Right lung (tissue), 5 donors: ENCODE results near the gene WNT6. TPM values are rescaled to one million over a fixed set of nuclear protein-coding genes. Genes with fewer than 3 reads are reported as not detected.

Experiments used
- DNase-seq, 2 donors: peaks; one replicate each; pipeline ENCODE4 v3.0.0-alpha.2; 2013
- polyA plus RNA-seq, 5 donors: library from polyadenylated mRNA; unstranded; fragments of 120-200 nt; gene quantifications; one replicate each; pipeline versions ENCODE4 v1.2.1 to v1.2.3, GENCODE V29; 2013; ENCODE audit warnings: inconsistent platforms in 1 of 5, low replicate concordance in 1 of 5; ENCODE audit not compliant: insufficient read length in 5 of 5, insufficient read depth in 1 of 5

The WNT6 gene
- polyA plus RNA-seq, 5 donors, result 0.10 TPM; not detected in 4

DNA sequence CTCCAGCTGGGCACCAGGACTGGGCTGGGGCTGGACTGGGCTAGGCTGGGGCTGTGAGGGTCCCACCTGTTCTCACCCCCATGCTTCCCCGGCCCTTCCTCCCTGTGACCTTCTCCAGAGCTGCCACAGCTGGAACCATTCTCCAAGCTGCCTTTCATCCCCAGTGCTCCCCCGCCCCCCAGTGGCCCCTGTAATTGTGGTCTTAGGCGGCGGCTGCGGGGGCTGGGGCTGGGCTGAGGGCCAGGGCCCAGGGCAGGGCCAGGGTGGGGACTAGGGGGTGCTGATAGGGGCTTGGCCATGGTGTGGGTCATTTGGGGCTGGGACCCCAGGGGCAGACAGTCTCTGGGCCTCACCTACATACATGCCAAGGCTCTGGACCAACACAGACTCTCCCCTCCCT is 18.3 kb downstream of the WNT6 start:
- DNase-seq, result no peak

GRCh38 chr2:218878486-218878885 is 18.9 kb downstream of the WNT6 start:
- DNase-seq, result no peak

- no peak for DNase-seq
Observed at GRCh38 chr2:218878926-218879761, 19.5 kb downstream of the WNT6 start.

DNA sequence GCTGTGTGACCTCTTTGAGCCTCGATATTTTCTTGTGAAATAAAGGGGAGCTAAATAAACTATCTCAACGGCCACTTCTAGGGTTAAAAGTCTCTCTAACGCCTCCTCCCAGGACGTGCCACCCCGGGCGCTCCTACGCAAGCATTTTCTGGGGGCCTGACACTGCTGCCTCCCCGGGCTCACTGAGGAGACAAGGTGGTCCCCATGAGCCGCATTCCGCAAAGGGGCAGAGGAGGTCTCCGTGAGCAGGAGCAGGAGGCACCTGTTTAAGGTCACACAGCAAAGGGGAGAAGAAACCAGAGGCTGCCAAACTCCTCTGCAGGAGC is 20.1 kb downstream of the WNT6 start:
- no peak for DNase-seq

GRCh38 chr2:218880102-218880858 is 20.7 kb downstream of the WNT6 start, which contains the start of gene WNT10A:
WNT10A (plus strand) TSS chr2:218880852; CDS start chr2:218880996, 144 bp downstream.
- DNase-seq, result no peak

DNA sequence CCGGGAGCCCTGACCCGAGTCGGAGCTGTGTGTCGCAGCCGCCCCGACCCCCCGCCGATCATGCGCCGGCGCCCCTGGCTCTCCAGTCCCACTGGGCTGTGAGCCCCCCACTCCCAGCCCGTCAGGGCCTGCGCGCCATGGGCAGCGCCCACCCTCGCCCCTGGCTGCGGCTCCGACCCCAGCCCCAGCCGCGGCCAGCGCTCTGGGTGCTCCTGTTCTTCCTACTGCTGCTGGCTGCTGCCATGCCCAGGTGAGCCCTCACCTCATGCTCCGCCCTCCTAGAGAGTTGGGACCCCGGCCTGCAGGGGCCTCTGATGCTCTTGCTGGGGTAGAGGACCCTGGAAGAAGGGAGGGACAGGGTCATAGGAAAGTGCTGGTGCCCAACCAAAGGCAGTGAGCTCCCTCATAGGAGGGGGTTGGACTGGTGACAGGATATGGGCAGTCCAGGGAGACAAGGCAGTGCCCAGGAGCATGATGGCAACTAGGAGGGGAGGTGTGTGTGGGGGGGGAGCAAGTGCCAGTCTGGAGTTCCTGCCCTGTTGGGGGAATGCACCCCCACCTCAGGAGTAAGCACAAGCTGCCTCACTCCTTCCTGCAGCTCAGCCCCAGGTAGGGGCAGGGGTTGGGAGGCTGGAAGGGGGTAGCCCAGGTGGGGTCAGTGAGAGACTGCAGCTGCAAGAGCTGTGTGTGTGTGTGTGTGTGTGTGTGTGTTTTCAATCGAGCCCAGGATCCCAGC is 21.4 kb downstream of the WNT6 start:
- DNase-seq, result no peak

GRCh38 chr2:218881744-218882460 is 22.3 kb downstream of the WNT6 start:
- DNase-seq, result no peak

GRCh38 chr2:218882461-218882816 is 22.8 kb downstream of the WNT6 start:
- no peak for DNase-seq

- DNase-seq, result no peak
Observed at GRCh38 chr2:218882866-218883366, 23.3 kb downstream of the WNT6 start.

GRCh38 chr2:218883491-218884490 is 24.2 kb downstream of the WNT6 start:
- DNase-seq, result no peak

DNA sequence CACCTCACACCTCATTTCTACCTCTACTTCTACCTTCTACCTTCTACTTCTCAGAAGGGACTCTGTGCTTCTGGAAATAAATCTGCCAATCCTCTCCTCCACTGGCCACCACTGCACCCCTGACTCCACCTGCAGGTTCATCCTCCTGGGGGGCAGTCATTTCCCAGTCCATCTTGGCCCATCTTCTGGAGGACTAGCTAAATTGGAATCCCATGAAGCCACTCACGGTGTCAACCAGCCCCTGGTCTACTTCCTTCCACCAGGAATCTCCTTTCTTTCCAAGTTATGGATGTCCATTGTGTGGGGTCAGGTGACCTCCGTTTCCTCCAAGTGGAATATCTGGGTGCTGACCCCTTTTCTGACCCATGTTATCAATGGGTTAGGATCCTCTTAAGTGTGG is 24.9 kb downstream of the WNT6 start:
- no peak for DNase-seq

DNA sequence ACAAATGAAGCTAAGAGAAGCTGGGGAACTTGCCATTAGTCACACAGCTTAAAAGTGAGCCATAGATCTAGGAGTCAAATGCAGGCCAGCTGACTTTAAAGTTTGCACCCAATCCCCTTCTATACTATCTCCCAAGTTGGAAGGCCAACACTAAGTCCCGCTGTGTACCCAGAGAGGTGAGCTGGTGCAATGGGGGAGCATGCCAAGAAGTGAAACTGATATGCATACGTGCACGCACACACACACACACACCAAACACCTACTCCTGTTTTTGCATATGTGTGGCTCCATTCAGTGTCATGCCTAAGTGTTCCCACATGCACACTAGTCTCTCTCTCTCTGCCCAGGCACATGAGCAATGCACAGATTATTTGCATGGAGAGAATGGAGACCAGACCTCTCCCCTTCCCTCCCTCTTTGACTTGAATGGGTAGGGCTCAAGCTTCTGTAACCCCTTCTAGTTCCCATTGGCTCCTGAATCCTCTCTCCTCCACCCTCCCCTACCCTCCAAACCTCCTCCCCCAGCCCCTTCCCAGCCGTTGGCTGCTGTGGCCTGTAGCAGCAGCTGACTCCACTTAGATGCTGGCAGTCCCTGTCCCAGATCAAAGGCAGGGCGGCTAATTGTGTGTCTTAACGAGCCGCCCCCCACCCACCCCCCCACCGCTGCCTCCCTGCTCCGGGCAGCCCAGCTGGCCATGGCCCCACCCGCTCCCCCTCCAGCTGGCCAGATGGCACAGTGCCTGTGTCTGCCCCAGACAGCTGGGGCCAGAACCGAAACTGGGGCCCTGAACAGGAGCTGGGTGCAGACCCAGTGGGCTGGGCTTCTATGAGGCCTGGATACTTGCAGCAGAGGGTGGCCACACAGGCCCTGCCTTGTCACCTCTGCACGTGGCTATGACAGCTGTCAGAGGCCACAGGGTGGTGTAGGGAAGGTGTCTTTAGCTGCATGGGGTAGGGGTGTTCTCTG is 26.7 kb downstream of the WNT6 start:
- peak; percentile 45 to 52 for DNase-seq

DNA sequence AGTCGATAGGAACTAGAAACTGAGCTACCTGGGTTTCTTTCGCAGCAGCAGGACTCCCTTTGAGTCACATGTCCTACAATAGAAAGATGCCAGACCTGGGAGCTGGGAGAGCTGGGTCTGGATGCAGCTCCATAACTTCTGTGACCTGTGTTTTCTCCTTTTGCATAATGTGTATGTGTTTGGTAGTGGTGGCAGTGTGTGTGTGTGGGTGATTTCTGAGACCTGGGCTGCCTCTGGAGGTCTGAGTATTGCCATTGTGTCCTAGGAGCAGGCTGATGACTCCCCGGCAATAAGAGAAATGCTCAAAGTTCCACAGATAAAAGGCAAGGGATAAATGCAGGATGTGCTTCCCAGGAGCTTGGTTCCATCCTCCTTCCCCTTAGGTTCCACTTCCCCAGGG is 27.5 kb downstream of the WNT6 start:
- DNase-seq, result no peak

- DNase-seq, result no peak
Observed at GRCh38 chr2:218888341-218888740, 28.7 kb downstream of the WNT6 start.

DNA sequence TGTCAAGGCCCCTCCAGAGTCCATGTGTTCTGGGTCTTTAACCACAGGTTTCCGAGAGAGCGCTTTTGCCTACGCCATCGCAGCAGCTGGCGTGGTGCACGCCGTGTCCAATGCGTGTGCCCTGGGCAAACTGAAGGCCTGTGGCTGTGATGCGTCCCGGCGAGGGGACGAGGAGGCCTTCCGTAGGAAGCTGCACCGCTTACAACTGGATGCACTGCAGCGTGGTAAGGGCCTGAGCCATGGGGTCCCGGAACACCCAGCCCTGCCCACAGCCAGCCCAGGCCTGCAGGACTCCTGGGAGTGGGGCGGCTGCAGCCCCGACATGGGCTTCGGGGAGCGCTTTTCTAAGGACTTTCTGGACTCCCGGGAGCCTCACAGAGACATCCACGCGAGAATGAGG is 30.3 kb downstream of the WNT6 start:
- no peak for DNase-seq

- DNase-seq, result no peak
Observed at GRCh38 chr2:218890369-218890768, 30.8 kb downstream of the WNT6 start.

- no peak for DNase-seq
Observed at GRCh38 chr2:218891275-218892135, 31.9 kb downstream of the WNT6 start.

- DNase-seq, result peak; percentile 51 to 52
Observed at GRCh38 chr2:218892693-218893348, 33.2 kb downstream of the WNT6 start.
